Stimulated activated CD8-positive, alpha-beta memory T cell treated with anti-CD3 and anti-CD28 coated beads, Interleukin-4, amount 100 ng/mL, for 4 hours (primary cell): ENCODE results near the gene BDP1.
"Not testable (repeated sequence)": the region's sequence is repeated elsewhere in the genome, so short reads cannot be mapped to it uniquely, and the experiment has no call there.

Experiments
- DNase-seq, 2 donors: peaks; one replicate each; pipeline ENCODE4 v3.0.0-alpha.2; 2020; ENCODE audit warnings: low read depth in 2 of 2, low spot score in 1 of 2

Gene BDP1

DNA sequence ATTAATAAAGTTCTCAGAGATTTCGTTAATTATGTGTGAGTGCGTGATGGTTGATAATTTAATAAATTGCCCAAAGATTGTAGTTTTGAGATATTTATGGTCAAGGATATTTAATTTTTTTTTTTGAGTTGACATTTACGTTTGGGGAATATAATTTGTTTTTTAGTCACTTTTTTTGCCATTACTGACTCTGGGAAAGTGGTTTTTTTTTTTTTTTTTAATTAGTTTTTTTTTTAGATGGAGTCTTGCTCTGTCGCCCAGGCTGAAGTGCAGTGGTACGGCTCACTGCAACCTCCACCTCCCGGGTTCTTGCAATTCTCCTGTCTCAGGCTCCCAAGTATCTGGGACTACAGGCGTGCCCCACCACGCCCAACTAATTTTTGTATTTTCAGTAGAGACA is 1.7 kb downstream of the BDP1 start:
- DNase-seq, result no peak

DNA sequence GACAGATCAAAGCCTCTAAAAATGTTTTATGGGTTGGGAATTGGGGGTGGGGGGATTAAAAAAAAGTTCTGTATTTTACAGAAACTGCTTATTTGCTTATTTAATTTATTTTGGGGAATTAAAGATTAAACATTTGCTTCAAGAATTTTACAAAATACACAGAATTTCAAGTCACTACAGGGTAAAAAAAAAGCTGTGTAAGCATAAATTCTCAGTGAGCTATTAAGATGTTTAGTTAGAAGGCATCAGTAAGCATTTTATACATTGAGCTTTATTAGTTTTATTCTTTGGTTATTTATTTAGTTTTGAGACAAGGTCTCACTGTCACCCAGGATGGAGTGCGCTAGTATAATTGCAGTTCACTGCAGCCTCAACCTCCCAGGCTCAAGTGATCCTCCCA is 5.2 kb downstream of the BDP1 start:
- no peak for DNase-seq

DNA sequence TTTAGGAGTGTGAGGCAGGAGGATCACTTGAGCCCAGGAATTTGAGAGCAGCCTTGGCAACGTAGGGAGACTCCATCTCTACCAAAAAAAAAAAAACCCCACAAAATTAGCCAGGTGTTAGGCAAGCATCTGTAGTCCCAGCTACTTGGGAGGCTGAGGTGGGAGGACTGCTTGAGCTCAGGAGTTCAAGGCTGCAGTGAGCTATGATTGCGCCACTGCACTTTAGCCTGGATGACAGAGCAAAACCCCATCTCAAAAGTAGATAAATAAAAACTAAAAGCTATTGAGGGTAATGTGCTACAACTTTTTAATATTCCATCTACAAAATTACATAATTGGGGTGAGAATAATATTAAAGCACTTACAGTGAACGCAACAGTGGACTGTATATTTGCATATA is 5.9 kb downstream of the BDP1 start:
- DNase-seq, result no peak

DNA sequence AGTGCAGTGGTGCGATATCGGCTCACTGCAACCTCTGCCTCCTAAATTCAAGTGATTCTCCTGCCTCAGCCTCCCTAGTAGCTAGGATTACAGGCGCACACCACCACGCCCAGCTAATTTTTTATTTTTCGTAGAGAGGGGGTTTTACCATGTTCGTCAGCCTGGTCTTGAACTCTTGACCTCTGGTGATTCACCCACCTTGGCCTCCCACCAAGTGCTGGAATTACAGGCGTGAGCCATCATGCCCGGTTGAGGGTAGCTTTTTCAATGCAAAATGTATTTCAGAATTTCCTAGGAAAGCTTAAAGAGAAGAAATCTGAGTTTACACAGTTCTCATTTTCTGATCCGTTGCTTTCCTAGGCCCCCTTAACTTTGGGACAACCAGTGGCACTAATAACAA is 15.7 kb downstream of the BDP1 start:
- DNase-seq, result no peak

DNA sequence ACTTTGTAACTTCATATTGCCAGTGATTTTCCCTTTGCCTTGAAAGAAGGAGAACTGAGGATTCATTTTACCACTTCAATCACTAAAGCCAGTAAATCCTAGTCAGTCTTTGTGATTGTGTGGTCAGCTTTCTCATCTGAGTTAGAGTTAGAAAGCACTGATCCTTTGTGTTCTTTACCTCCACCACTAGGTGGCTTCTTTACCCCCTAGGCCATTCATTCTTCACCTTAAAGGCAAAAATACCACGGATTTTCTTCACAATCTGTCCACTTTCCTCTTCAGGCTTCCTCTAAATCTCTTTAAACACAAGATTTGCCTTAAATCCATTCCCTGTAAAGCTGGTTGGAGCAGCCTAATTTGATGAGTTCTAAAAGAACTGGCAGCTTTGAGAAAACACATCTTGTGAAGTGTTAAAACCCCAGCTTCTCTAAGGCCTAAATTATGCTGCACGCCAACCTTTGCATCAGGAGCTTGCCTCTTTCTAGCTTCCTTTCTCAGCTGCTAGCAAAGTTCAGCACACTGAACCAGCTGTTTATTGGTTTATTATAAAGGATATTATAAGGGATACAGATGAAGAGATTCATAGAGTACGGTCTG is 20.4 kb downstream of the BDP1 start:
- DNase-seq, result no peak

DNA sequence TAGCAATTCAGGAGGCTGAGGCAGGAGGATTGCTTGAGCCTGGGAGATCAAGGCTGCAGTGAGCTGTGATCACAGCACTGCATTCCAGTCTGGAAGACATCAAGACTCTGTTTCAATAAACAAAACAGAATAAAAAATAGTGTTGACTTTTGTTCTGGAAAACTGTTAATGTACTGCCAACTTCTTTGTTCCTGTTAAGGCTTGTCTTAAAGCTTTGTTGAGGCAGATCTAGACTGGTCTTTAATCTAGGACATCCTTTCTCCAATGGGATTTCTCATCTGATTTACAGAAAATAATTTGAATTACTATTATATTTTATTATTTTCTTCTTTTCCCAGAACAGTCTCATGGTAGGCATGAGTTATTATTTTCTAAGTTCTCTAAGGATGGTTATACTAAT is 26.0 kb downstream of the BDP1 start:
- DNase-seq, result no peak

DNA sequence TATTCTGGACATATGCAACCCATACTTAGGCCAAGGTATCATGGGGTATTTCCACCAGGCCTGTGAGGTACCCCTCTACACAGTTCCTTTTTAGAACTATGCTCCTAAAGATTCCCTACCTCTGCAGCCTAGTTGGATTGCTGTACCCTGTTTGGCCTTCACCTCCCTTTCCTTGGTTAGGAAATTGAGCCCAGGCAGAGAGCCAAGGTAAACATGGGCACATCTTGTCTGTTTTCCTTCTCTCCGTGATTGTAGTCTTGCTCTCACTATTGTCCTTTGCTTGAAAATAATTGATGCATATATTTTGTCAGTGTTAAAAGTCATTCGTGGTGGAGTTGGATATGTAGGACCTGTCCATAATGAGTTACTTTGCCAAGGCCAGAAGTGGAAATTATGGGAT is 26.7 kb downstream of the BDP1 start:
- no peak for DNase-seq

DNA sequence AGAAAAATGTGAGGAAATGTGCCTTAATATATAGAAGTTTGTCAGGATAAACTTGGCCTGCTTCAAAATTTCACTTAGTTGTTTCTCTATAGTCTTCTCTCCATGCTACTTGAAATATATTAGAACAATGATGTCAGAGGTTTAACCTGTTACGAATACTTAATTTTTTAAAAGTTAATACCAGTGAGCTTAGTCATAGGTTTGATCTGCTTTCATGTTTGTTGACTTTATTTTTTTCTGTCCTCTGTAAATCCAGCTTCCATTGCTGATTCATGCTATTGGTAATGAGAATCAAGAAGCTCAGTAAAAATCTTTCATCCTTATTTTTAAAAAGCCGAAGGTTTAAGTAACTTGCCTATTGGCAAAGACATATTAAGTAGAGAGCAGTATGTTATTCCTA is 27.9 kb downstream of the BDP1 start:
- no peak for DNase-seq

DNA sequence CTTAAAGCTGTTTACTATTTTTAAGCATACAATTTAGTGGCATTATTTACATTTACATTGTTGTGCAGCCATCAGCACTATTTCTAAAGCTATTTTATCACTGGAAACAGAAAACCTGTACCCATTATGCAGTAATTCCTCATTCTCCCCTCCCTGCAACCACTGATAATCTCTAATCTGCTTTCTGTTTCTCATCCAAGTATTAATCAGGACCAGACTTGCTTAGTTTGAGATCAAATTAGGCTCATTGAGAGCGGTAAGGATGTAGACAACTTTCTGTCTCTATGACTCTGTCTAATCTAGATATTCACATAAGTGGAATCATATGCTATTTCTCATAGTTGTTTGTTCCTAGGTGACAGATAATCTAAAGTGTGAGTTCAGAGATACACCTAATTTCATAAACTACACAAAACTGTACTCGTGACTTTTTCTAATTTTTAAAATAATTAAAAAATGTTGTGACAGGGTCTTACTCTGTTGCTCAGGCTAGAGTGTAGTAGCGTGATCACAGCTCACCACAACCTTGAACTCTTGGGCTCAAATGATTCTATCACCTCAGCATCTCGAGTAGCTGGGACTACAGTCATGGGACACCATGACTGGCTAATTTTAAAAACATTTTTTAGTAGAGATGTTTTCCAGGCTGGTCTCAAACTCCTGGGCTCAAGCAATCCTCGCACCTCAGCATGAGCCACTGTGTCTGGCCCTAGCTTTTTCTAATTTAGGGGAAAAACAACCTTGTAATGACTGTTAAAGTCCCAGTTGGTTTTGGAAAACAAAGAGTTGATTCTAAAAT is 37.6 kb downstream of the BDP1 start:
- no peak for DNase-seq

DNA sequence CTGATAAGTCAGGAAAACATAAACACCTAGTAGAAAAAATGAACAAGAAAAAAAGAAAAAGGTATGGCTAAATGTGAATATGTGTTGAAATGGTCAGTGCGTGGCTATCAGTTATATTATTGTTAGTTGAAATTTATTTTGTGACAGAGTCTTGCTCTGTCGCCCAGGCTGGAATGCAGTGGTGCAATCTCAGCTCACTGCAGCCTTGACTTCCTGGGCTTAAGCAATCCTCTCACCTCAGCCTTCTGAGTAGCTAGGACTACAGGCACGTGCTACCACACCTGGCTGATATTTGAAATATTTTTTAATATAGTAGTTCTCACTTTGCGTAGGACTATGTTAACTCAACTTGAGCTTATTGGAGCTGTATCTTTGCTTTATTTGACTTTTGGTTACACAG is 38.8 kb downstream of the BDP1 start:
- DNase-seq, result not testable (repeated sequence)

DNA sequence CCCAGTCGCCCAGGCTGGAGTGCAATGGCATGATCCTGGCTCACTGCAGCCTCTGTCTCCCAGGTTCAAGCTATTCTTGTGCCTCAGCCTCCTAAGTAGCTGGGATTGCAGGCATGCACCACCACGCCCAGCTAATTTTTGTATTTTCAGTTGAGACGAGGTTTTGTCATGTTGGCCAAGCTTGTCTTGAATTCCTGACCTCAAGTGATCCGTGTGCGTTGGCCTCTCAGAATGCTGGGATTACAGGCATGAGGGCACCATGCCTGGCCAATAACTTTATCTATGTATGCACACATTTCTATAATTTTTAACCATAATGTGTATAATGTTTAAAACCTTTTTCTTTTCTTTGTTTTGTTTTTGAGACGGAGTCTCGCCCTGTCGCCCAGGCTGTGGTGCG is 43.3 kb downstream of the BDP1 start:
- not testable (repeated sequence) for DNase-seq

DNA sequence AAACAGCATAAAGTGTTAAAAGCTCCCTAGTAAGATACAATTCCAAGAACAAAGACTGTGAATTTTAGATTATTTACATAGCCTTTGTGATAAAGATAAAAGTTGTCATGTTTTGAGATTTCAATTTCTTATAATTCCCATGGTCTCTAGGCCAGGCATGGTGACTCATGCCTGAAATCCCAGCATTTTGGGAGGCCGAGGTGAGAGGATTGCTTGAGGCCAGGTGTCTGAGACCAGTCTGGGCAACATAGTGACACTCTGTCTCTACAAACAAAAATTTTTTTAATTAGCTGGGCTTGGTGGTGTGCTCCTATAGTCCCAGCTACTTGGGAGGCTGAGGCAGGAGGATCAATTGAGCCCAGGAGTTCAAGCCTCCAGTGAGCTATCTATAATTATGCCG is 48.1 kb downstream of the BDP1 start:
- no peak for DNase-seq

DNA sequence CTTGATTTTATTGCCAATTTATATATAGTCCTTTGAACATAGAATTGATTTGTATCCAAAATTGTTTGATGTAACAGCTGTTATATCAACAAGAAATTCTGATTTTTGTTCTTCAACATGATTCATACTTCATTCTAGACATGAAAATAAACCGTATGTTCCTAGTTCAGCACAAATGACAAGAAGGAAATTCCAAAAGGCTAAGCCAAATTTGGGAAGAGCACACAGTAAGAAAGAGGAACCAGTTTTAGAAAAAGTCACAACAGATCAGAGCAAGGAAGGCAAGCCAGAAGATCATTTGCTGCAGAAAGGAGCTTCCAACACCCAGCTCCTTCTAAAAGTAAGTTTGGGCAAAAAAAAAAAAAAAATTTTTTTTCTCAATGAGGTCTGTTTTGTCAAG is 66.7 kb downstream of the BDP1 start:
- no peak for DNase-seq

DNA sequence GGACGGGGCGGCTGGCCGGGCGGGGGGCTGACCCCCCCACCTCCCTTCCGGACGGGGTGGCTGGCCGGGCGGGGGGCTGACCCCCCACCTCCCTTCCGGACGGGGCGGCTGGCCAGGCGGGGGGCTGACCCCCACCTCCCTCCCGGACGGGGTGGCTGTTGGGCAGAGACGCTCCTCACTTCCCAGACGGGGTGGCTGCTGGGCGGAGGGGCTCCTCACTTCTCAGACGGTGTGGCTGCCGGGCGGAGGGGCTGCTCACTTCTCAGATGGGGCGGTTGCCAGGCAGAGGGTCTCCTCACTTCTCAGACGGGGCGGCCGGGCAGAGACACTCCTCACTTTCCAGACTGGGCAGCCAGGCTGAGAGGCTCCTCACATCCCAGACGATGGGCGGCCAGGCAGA is 70.2 kb downstream of the BDP1 start:
- DNase-seq, result not testable (repeated sequence)

DNA sequence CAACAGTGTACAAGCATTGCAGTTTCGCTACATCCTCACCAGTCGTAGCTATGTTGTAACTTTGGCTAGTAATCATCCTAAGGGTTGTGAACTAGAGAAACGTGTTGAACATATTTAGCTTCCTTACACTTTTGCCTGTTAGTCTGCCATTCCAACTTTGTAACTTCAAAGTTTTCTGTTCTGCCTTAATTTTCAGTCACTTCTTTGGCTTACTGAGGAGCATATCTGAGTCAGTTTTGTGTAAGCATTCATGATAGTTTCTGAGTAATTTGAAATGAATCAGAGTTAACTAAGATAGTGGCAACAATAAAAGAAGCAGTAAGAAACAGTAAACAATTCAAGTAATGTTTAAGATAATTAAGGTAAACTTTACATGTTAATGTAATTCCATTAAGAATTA is 72.8 kb downstream of the BDP1 start:
- no peak for DNase-seq

DNA sequence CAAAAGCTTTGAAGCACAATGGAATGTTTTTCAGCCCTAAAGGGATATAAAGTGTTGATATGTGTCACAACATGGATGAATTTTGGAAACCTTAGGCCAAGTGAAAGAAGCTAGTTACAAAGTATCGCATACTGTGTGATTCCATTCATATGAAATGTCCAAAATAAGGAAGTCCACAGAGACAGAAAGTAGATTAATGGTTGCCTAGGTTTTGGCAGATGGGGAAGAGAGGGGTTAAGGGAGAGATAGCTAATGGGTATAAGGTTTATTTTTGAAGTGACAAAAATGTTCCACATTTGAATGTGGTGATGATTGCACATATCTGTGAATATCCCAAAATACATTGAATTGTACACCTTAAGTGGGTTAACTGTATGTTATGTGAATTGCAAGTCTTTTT is 74.2 kb downstream of the BDP1 start:
- DNase-seq, result no peak

DNA sequence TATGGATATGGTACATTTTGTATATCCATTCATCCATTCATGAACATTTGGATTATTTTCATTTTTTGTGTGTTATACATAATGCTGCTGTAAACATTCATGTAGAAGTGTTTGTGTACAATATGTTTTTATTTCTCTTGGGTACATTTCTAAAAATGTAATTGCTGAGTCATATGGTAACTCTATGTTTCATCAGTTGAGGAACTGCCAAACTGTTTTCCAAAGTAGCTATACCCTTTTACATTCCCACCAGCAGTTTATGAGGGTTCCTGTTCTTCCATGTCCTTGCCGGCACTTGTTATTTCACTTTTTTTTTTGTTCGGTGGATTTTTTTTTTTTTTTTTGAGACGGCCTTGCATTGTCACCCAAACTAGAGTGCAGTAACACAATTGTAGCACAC is 77.7 kb downstream of the BDP1 start:
- DNase-seq, result no peak

DNA sequence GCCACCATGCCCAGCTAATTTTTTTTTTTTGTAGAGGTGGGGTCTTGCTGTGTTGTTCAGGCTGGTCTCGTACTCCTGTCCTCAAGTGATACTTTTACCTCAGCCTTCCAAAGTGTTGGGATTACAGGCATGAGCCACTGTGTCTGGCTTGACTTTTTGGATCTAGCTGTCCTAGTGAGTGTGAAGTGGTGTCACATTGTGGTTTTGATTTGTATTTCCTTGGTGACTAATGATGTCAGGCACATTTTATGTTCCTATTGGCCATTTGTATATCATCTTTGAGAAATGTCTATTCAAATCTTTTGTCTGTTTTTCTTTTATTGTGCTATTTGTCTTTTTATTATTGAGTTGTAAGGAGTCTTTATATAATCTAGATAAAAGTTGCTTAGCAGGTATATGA is 78.2 kb downstream of the BDP1 start:
- DNase-seq, result no peak

DNA sequence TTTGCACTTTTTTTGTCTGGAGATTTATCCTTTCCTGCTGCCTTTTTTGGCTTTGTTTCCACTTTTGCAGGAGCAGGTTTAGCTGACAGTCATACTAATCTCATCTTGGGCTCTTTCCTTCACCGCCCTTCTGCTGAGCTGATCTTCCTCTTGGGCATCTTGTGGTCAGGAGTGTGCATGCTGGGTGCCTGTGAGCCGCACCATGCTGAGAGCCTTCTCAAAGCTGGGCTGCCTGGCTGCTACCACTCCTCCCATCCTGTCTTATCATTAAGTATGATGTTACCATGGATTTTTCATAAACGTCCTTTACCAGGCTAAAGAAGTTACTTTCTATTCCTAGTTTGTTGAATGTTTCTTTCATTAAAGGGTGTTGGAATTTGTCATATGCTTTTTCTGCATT is 82.2 kb downstream of the BDP1 start:
- no peak for DNase-seq

DNA sequence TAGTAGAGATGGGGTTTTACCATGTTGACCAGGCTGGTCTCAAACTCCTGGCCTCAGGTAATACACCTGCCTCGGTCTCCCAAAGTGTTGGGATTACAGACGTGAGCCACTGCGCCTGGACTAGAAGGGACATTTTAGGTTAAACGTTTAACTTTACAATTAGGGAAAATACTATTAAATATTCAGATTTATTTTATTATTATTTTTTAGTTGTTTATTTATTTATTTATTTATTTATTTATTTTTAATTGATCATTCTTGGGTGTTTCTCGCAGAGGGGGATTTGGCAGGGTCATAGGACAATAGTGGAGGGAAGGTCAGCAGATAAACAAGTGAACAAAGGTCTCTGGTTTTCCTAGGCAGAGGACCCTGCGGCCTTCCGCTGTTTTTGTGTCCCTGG is 95.4 kb downstream of the BDP1 start:
- DNase-seq, result not testable (repeated sequence)

DNA sequence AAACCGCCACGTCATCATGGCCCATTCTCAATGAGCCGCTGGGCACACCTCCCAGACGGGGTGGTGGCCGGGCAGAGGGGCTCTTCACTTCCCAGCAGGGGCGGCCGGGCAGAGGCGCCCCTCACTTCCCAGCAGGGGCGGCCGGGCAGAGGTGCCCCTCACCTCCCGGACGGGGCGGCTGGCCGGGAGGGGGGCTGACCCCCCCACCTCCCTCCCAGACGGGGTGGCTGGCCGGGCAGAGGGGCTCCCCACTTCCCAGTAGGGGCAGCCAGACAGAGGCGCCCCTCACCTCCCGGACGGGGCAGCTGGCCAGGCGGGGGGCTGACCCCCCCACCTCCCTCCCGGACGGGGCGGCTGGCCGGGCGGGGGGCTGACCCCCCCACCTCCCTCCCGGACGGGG is 96.1 kb downstream of the BDP1 start:
- DNase-seq, result not testable (repeated sequence)

DNA sequence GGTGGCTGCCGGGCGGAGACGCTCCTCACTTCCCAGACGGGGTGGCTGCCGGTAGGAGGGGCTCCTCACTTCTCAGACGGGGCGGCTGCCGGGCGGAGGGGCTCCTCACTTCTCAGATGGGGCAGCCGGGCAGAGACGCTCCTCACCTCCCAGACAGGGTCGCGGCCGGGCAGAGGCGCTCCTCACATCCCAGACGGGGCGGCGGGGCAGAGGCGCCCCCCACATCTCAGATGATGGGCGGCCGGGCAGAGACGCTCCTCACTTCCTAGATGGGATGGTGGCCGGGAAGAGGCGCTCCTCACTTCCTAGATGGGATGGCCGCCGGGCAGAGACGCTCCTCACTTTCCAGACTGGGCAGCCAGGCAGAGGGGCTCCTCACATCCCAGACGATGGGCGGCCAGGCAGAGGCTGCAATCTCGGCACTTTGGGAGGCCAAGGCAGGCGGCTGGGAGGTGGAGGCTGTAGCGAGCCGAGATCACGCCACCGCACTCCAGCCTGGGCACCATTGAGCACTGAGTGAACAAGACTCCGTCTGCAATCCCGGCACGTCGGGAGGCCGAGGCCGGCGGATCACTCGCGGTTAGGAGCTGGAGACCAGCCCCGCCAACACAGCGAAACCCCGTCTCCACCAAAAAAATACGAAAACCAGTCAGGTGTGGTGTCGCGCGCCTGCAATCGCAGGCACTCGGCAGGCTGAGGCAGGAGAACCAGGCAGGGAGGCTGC is 96.7 kb downstream of the BDP1 start:
- DNase-seq, result not testable (repeated sequence)
